HEK293 (cell line): ENCODE measurements around the gene RHOV.

Source experiments
- CTCF ChIP-seq: fragments of 450-650 bp; formaldehyde crosslinking; IDR thresholded peaks from 2 replicates; pipeline ENCODE4 v1.5.1; 2016; ENCODE audit warnings: missing biosample characterization, missing genetic modification characterization
- PRDM4 ChIP-seq: fragments of 450-650 bp; formaldehyde crosslinking; IDR thresholded peaks from 2 replicates; pipeline ENCODE4 v1.5.1; 2017; ENCODE audit warnings: missing biosample characterization, missing genetic modification characterization
- YY1 ChIP-seq: fragments of 450-650 bp; formaldehyde crosslinking; IDR thresholded peaks from 2 replicates; pipeline ENCODE4 v1.5.1; 2018; ENCODE audit warnings: missing biosample characterization, missing genetic modification characterization
- ZFHX2 ChIP-seq: fragments of 450-650 bp; formaldehyde crosslinking; conservative IDR thresholded peaks from 2 replicates; pipeline ENCODE4 v1.5.1; 2016; ENCODE audit warnings: missing biosample characterization, missing genetic modification characterization
- ZNF248 ChIP-seq: fragments of 450-650 bp; formaldehyde crosslinking; IDR thresholded peaks from 2 replicates; pipeline ENCODE4 v1.5.1; 2017; ENCODE audit warnings: missing biosample characterization, missing genetic modification characterization
- ZNF274 ChIP-seq, 2 experiments: fragments of 200-500 bp in 1 of 2; fragments of 450-650 bp in 1 of 2; sonication (Bioruptor generic) in 1 of 2; formaldehyde crosslinking in 1 of 2; IDR thresholded peaks; 2 replicates each; pipeline versions ENCODE4 v1.5.1 to v1.6.1; 2014 to 2016; ENCODE audit warnings: borderline replicate concordance in 1 of 2, inconsistent platforms in 1 of 2, low read length in 1 of 2, missing biosample characterization in 1 of 2, missing genetic modification characterization in 1 of 2
- ZNF292 ChIP-seq: fragments of 450-650 bp; formaldehyde crosslinking; IDR thresholded peaks from 2 replicates; pipeline ENCODE4 v1.5.1; 2016; ENCODE audit warnings: low read depth, missing biosample characterization, missing genetic modification characterization, borderline replicate concordance
- ZNF449 ChIP-seq: fragments of 450-650 bp; formaldehyde crosslinking; IDR thresholded peaks from 2 replicates; pipeline ENCODE4 v1.5.1; 2017; ENCODE audit warnings: missing biosample characterization, mild to moderate bottlenecking, missing genetic modification characterization, moderate library complexity
- ZNF645 ChIP-seq: fragments of 450-650 bp; formaldehyde crosslinking; IDR thresholded peaks from 2 replicates; pipeline ENCODE4; 2016; ENCODE audit warnings: missing biosample characterization, missing genetic modification characterization
- ZNF707 ChIP-seq: fragments of 450-650 bp; formaldehyde crosslinking; IDR thresholded peaks from 2 replicates; pipeline ENCODE4 v1.5.1; 2016; ENCODE audit warnings: missing biosample characterization, missing genetic modification characterization
- ZNF747 ChIP-seq: fragments of 450-650 bp; formaldehyde crosslinking; IDR thresholded peaks from 2 replicates; pipeline ENCODE4 v1.5.1; 2016; ENCODE audit warnings: missing biosample characterization, missing genetic modification characterization

DNA sequence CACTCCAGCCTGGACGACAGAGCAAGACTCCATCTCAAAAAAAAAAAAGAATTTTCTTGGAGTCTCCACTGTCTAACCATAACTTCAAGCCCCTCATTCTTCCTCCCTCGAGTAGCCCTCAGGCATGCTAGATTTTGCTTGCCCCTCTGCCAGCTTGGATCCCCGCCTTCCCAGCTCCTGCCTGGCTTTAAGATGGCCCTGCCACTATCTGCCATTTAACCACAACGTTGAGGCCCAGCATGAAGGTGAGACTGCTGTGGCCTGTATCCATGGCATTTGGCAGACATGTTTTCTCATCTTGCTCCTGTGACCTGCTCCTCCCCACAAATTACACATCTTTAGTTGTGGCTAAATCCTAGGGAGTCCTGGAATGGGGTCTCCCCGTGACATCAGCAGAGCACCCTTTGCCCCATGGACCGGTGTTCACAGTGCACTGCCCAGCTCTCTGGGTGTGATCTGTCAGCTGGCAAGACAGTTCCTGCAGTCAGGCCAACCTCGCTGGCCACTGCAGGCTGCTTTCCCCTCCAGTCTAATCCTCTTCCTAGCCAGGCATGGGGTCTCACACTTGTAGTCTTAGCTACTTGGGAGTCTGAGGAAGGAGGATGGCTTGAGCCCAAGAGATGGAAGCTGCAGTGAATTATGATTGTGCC lies 30.6 kb upstream of the RHOV start:
- TF ChIP-seq ZNF747 (tag by site-specific recombination): no peak
- TF ChIP-seq ZNF707 (tag by site-specific recombination): no peak
- no peak for TF ChIP-seq CTCF
- TF ChIP-seq ZNF449: no peak
- no peak for TF ChIP-seq ZNF292
- no peak for TF ChIP-seq ZNF645 (tag by site-specific recombination)
- no peak for TF ChIP-seq YY1
- TF ChIP-seq PRDM4 (tag by site-specific recombination): no peak
- no peak for TF ChIP-seq ZNF274 (IDR thresholded peaks at IDR 0.05; ENCODE audit: low read length)
- no peak for TF ChIP-seq ZNF274 (tag by site-specific recombination; IDR thresholded peaks at IDR 0.05; ENCODE audit: borderline replicate concordance)
- TF ChIP-seq ZNF248 (tag by site-specific recombination): no peak
- TF ChIP-seq ZFHX2 (tag by site-specific recombination): no peak
